COLO829 (cell line): ENCODE results near the gene KCNJ14.
"Not testable (repeated sequence)": the region's sequence is repeated elsewhere in the genome, so short reads cannot be mapped to it uniquely, and the experiment has no call there.

ENCODE experiments used
- DNase-seq: peaks from one replicate; pipeline ENCODE4 v3.0.0; 2012; ENCODE audit warnings: low spot score

KCNJ14 gene

DNA sequence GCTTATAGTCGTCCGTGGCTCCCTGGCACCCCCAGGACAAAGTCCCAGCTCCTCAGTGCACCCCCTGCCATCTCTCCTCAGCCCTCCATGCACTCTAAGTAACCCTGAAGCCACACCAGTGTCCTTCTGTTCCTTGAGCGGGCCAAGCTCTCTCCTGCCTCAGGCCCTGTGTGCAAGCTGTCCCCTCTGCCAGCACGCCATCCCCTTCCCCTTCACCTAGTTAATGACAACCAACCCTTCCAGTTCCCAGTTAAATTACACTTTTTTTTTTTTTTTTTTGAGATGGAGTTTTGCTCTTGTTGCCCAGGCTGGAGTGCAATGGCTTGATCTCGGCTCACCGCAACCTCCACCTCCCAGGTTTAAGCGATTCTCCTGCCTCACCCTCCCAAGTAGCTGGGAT lies 33.1 kb downstream of the KCNJ14 start:
- DNase-seq: not testable (repeated sequence)

- peak; percentile 67 for DNase-seq
Measured at GRCh38 chr19:48489608-48490216, 34.3 kb downstream of the KCNJ14 start.

DNA sequence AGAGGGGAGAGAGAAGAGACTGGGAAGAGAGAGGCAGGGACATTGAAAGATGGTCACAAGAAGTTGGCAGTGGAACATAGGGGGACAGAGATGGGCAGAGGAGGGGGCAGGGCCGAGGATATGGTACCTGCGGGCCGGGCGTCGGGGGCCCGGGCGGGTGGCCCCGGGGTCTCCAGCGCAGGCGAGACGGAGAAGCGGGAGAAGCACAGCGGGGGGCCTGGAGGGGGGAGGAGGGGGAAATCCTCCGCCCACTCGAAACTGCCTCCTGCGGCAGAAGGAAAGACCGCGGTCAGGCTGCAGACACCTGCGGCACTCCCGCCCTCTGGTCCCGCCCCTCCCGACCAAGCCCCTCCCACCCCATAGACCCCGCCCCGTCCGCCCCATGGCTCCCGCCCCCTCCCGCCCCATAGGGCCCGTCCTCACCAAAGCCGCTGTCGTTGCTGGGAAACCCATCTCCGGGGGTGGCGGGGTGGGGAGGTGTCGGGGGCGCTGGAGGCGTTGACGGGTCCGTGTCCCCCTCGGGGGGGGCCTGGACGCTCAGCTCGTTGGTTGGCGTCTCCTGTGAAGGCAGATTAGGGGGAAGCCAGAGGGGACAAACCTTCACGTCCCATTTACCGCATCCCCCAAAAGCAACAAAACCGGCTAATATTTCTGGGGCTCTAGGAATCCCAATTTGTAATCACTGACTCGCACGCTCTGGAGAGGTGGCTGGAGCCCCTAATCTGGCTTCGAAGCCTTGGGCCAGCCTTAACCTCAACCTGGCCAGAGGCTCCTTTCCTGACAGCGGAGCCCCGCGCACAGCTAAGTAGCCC lies 35.8 kb downstream of the KCNJ14 start:
- DNase-seq: peak; percentile 64

GRCh38 chr19:48491793-48492123 lies 36.4 kb downstream of the KCNJ14 start:
- no peak for DNase-seq

GRCh38 chr19:48492925-48493717 lies 37.7 kb downstream of the KCNJ14 start:
- peak; percentile 99 for DNase-seq

GRCh38 chr19:48493718-48494401 lies 38.5 kb downstream of the KCNJ14 start:
- DNase-seq: no peak

GRCh38 chr19:48495396-48495795 lies 40.0 kb downstream of the KCNJ14 start:
- no peak for DNase-seq

GRCh38 chr19:48496959-48497727 lies 41.8 kb downstream of the KCNJ14 start:
- DNase-seq: no peak

GRCh38 chr19:48497728-48498594 lies 42.6 kb downstream of the KCNJ14 start:
- no peak for DNase-seq

- no peak for DNase-seq
Measured at GRCh38 chr19:48498595-48499311, 43.4 kb downstream of the KCNJ14 start.

DNA sequence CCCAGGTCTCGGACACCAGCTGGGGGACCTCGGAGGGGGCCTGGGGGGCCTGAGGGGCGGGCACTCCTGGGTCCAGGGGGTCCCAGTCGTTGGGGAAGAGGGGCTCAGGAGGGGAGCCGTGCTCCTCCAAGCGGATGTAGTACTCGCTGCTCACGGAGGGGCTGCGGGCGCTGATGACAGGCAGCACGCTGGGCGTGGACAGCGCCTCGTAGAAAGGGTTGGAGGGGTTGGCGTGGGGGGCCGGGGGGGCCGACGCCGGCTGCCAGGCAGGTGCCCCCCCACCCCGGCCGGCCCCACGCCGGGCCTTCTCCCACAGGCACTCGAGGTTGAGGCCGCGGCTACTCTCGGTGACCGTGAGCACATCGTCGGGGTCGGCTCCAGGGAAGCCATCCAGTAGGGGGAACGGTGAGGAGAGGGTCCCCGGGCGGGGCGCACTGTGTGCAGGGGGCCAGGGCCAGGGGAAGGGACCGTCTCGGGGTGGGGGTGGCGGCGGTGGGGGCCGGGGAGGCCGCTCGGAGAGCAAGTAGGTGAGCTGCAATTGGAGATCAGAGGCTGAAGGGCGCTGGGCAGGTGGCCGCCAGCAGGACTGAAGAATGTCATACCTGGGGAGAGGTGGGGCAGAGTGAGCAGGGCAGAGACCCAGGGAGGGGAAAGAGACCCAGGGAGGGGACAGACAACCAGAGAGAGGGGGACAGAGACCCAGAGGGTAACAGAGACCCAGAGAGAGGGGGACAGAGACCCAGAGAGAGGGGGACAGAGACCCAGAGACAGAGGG lies 44.1 kb downstream of the KCNJ14 start:
- no peak for DNase-seq

DNA sequence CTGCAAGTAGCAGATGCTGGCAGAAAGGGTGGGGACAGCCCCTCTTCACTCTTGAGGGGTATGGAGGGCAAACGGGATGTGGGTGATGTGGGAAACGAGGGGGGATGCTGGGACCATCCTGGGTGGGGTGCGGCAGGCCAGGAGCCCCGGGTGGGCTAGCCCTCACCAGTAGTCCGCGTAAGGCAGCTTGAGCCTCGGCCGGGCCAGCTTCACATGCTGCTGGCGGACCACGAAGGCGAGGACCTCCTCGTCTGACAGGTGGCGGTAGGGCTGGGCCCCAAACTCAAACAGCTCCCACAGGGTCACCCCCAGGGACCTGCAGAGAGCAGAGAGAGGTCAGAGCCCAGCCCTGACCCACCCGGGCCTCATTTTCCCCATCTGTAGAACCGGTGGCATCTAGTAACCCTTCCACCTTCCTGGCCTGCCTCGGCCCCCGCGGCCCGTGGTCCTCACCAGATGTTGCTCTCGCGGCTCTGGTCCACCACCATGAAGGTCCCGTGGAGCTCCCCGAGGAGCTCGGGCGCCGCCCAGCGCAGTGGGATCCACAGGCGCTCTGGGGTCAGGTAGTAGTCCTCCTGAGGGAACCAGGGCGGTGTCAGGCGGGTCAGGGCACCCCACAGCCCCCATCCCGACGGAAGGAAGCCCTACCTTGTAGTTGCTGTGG lies 45.6 kb downstream of the KCNJ14 start:
- DNase-seq: no peak

DNA sequence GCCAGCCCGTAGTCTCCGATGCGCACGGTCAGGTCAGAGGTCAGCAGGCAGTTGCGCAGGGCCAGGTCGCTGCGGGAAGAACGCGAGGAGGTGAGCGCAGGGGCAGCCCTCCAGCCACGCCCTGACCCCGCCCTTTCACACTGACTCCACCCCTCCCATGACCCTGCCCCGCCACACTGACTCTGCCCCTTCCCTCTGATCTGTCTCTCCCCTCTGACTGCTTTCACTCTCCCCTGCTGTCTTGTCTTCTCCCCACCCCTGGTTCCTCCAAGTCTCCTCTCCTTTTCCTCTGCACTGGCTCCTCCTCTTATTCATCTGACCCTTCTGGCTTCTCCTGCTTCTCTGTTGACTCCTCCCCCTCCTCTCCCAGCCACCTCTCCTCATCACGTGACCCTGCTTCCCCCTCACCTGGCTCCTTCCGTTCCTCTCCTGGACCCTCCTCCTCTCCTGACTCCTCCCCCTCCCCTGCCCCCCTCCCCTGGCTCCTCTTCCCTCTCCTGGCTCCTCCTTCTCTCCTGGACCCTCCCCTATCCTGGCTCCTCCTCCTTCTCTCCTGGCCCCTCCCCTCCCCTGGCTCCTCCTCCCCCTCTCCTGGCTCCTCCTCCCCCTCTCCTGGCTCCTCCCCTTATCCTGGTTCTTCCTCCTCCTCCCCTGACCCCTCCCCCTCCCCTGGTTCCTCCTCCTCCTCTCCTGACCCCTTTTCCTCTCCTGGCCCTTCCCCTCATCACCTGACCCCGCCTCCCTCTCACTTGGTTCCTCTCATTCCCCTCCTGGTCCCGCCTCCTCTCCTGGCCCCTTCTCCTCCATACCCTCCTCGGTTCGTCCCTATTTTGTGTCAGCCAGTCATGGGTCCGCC lies 46.3 kb downstream of the KCNJ14 start:
- peak; percentile 71 for DNase-seq

DNA sequence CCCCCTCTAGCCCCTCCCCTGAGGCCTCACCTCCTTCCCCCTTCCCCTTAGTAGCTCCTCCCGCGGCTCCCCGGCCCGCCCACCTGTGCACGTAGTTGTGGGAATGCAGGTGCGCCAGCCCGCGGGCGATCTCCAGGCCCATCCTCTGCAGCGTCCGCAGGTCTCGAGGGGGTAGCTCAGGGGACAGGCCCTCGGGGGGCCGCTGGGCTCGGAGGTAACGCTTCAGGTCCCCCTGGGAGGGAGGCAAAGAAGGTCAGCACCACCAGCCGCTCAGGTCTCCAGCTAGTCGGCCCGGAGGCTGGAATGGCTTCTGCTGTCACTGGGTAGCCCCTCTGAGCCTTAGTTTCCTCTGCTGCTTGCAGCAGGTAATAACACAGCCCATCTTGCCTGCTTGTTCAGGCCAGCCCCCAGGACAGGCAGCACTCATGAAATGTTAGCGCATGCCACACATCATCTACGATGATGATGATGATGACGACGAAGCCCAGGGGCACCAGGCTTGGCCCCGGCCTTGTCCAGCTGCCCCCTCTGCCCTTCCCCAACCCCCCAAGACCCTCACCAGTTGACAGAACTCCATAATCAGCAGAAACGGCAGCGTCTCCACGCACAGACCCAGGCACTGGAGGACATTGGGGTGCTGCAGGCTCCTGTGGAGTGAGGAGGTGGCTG lies 47.1 kb downstream of the KCNJ14 start:
- DNase-seq: no peak

GRCh38 chr19:48506138-48506733 lies 50.9 kb downstream of the KCNJ14 start:
- no peak for DNase-seq

- no peak for DNase-seq
Measured at GRCh38 chr19:48507911-48508439, 52.6 kb downstream of the KCNJ14 start.
